ENCODE measurements around the gene ZNF839.
"Not testable (repeated sequence)": the region's sequence is repeated elsewhere in the genome, so short reads cannot be mapped to it uniquely, and the experiment has no call there.

Gene ZNF839

GRCh38 chr14:102314242-102315011 is 5.1 kb upstream of the ZNF839 start:
- peak; percentile 59 for DNase-seq (ENCODE audit: low read depth)

- no peak for DNase-seq (ENCODE audit: low read depth)
Observed at GRCh38 chr14:102315121-102315520, 4.4 kb upstream of the ZNF839 start.

DNA sequence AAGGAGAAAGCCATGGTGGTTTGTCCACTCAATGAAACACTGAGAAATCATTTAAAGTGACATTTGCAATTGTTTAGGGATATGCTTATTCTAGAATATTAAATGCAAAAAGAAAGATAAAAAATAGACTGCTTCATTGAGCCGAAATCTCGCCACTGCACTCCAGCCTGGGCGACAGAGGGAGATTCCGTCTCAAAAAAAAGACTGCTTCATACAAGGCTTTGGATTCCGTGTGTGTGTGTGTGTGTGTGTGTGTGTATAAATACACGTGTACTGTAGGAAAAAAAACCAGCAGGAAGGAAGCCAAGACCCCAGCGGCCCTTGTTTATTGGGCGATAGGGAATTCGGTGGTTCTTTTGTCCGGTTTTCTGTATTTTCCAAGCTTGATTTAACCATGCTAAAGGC is 3.2 kb upstream of the ZNF839 start:
- DNase-seq (ENCODE audit: low read depth): peak; percentile 38

GRCh38 chr14:102316743-102317563 is 2.6 kb upstream of the ZNF839 start:
- peak; percentile 82 for DNase-seq (ENCODE audit: low read depth)

DNA sequence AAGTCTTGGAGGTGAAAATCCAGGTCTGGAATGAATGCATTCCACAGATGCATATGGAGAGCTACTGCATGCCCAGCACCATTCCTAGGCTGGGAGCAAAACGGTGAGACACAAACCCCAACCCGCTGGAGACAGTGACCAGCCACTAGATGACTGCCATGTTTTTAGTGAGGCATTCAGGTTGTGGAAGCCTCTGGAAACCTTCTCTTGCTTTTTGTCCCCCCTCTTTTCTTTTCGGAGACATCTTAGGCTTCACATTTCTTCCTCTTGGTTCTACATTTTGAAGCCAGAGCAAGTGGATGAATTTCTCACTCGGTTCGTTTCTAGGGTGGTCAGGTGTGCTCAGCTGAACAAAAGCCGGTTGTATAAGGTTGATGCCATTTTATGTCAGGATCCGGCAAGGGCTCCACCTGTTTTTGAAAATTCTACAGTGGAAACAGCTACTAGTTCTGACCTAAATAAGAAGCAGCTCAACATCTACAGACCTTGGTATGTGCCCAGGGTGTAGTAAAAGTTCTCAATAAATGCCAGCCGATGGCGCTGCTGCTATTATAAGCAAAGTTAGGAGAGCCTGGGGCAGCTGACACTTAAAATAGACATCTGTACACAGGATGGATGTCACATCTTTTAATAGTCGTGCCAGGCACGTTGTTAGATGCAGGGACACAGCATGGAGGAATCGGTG is 1.8 kb upstream of the ZNF839 start:
- DNase-seq (ENCODE audit: low read depth): no peak

GRCh38 chr14:102318781-102319276 is 717 bp upstream of the ZNF839 start:
- DNase-seq (ENCODE audit: low read depth): no peak

- no peak for DNase-seq (ENCODE audit: low read depth)
Observed at GRCh38 chr14:102320033-102320660, 601 bp downstream of the ZNF839 start.

GRCh38 chr14:102320671-102321455 is 1.3 kb downstream of the ZNF839 start:
- DNase-seq (ENCODE audit: low read depth): no peak

GRCh38 chr14:102321456-102322422 is 2.2 kb downstream of the ZNF839 start:
- DNase-seq (ENCODE audit: low read depth): no peak

GRCh38 chr14:102323102-102323501 is 3.6 kb downstream of the ZNF839 start:
- peak; percentile 91 for DNase-seq (ENCODE audit: low read depth)

DNA sequence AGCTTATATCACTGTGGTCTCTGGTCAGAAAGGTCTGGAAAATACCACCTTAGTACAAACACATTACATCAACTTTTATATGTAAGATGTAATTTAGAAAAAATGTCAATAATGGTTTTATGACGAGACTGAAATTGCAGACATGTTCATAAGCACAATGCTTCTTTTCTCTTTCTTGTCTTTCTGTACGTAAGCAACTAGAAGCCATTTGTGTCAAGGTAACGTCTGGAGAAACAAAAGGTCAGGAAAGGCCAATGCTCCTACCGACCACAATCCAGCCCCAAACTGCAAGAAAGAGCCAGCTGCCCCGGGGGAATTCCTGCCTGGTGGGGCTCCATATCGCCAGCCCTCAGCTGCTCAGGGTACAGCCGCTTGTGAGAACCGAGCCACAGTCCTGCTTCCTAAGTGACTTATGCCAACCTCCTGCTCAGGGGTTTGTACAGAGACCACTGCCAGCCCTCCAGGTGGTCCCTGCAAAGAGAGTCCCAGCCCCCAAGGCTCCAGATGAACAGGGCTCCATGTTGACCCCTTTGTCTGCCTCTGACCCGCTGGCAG is 6.3 kb downstream of the ZNF839 start:
- DNase-seq (ENCODE audit: low read depth): no peak

GRCh38 chr14:102326583-102326982 is 7.0 kb downstream of the ZNF839 start:
- DNase-seq (ENCODE audit: low read depth): no peak

GRCh38 chr14:102329381-102329780 is 9.8 kb downstream of the ZNF839 start:
- not testable (repeated sequence) for DNase-seq (ENCODE audit: low read depth)

DNA sequence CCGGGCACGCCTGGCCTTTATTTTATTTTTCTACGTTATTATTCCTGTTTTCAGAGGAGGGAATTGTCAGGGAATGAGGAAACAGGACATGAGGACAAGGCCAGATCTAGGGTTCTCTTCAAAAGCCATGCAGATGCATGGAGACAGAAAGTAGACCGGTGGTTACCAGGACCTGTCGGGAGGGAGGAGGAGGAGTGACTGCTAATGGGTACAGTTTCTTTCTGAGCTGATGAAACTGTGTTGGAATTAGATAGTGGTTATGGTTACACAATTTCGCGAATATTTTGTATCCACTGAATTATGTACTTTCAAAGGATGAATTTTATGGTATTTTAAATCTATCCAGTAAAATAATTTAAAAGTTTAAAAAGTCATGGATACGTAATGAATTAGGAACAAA is 11.3 kb downstream of the ZNF839 start:
- no peak for DNase-seq (ENCODE audit: low read depth)

DNA sequence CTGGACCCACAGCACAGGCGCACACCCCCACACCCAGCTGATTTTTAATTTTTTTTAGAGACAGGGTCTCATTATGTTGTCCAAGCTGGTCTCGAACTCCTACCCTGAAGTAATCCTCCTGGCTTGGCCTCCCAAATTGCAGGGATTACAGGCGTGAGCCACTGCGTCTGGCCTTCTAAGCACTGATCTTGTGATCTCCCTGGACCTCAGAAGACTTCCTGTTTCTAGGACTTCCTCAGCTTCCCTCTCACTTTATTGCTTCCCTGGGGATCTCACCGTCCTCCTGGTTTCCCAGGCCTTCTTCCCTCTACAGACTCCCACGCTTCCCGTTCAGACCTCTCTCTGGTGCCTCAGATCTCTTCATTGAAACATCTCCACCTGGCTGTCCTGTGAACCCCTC is 13.8 kb downstream of the ZNF839 start:
- DNase-seq (ENCODE audit: low read depth): no peak

GRCh38 chr14:102333795-102334705 is 14.5 kb downstream of the ZNF839 start:
- no peak for DNase-seq (ENCODE audit: low read depth)

GRCh38 chr14:102335163-102335562 is 15.6 kb downstream of the ZNF839 start:
- DNase-seq (ENCODE audit: low read depth): no peak

GRCh38 chr14:102338724-102339123 is 19.2 kb downstream of the ZNF839 start:
- no peak for DNase-seq (ENCODE audit: low read depth)

DNA sequence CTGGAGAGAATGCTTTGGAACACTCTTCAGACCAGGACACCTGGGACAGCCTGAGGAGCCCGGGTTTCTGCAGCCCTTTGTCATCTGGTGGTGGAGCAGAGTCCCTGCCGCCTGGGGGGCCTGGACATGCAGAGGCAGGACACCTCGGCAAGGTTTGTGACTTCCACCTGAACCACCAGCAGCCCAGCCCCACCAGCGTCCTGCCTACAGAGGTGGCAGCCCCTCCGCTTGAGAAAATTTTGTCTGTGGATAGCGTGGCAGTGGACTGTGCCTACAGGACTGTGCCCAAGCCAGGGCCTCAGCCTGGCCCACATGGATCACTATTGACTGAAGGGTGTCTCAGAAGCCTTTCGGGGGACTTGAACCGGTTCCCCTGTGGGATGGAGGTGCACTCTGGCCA is 22.0 kb downstream of the ZNF839 start:
- no peak for DNase-seq (ENCODE audit: low read depth)

Measured in stromal cell of bone marrow (primary cell).